GM12873 (cell line): Measurements from ENCODE around the gene PLEKHG3.

Experiments used
- TF ChIP-seq, protein P1 (sequence below): IDR thresholded peaks from 2 replicates; pipeline ENCODE4 v1.5.1; 2012; ENCODE audit warnings: low read depth, mild to moderate bottlenecking, moderate library complexity, low read length, control low read depth; ENCODE audit not compliant: insufficient read depth; ENCODE audit errors: missing control alignments

The PLEKHG3 gene

DNA sequence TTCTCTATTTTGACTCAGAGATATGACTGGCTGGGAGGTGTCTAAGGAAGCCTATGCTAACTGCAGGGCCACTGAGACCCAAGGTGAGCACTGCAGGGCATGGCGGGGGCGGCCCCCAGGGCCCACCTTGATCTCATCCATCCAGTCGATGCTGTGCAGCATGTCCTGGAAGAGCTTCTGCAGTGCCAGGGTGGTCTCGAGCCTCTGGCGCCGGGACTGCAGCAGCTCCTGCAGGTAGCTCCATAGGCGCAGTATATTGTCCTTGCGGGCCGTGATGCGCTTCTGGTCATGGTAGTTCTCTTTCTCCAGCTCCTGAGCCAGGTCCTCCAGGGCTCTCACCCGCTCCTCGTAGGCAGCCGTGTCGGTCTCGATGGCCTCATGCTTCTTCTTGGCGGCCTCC lies 91.0 kb downstream of the PLEKHG3 start:
- TF ChIP-seq, protein P1, sequence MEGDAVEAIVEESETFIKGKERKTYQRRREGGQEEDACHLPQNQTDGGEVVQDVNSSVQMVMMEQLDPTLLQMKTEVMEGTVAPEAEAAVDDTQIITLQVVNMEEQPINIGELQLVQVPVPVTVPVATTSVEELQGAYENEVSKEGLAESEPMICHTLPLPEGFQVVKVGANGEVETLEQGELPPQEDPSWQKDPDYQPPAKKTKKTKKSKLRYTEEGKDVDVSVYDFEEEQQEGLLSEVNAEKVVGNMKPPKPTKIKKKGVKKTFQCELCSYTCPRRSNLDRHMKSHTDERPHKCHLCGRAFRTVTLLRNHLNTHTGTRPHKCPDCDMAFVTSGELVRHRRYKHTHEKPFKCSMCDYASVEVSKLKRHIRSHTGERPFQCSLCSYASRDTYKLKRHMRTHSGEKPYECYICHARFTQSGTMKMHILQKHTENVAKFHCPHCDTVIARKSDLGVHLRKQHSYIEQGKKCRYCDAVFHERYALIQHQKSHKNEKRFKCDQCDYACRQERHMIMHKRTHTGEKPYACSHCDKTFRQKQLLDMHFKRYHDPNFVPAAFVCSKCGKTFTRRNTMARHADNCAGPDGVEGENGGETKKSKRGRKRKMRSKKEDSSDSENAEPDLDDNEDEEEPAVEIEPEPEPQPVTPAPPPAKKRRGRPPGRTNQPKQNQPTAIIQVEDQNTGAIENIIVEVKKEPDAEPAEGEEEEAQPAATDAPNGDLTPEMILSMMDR: no peak

GRCh38 chr14:64795921-64796320 lies 91.7 kb downstream of the PLEKHG3 start:
- TF ChIP-seq, protein P1: no peak

DNA sequence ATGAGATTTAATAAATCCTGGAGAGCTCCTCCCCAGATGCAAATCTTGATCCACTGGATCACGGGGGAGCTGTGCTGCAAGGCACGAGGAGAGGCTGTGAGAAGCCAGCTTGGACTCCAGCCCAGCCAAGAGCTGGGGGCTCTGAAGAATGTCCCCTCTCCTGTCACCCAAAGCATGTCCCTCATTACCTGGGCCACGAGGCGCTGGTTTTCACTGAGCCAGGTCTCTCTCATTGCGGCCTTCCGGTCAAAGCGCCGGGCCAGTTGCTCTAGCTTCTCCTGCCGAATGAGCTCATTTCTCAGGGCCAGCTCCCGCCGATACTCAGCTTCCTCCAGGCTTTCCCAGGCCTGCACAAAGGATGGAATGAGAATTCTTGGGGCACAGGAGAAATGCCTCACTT lies 92.1 kb downstream of the PLEKHG3 start:
- TF ChIP-seq, protein P1: no peak

GRCh38 chr14:64799555-64799954 lies 95.3 kb downstream of the PLEKHG3 start:
- TF ChIP-seq, protein P1: no peak
